PC-3 (cell line): ENCODE data around the gene MAPK12. TPM values are rescaled to one million over a fixed set of nuclear protein-coding genes. Genes with fewer than 3 reads are reported as not detected.

ENCODE experiments used
- ATAC-seq: fragments of 200-7000 bp; cut with Tn5 transposase; 2 replicates; pipeline ENCODE4 v1.9.1; 2020; ENCODE audit warnings: mild to moderate bottlenecking, moderate library complexity
- BruUV-seq: library from RNA; stranded (reverse); fragments of 400-500 nt; replicated peaks from 2 replicates; lab custom pipeline; 2021; lab: Mats Ljungman, UMichigan
- CTCF ChIA-PET: fragments of 300-600 bp; sonication (Branson Sonifier 250); formaldehyde crosslinking; loops from one replicate; lab custom pipeline; 2022; ENCODE audit warnings: antibody characterized with exemption; lab: Charles Lee
- POLR2A ChIA-PET: fragments of 300-600 bp; sonication (Branson Sonifier 250); formaldehyde crosslinking; loops from one replicate; lab custom pipeline; 2022; ENCODE audit warnings: antibody characterized with exemption; ENCODE audit not compliant: unreplicated experiment; lab: Charles Lee
- DNase-seq: peaks from one replicate; pipeline ENCODE4 v3.0.0-alpha.2; 2015
- H2AFZ ChIP-seq: fragments of 300-600 bp; sonication (generic); 2 replicates; pipeline ENCODE4 v1.6.0; 2016; ENCODE audit warnings: antibody characterized with exemption, low read length
- H3F3A ChIP-seq: fragments of 300-600 bp; sonication (generic); one replicate; pipeline ENCODE4 v1.6.0; 2017; ENCODE audit warnings: antibody characterized with exemption, low read length, control low read depth, mild to moderate bottlenecking; ENCODE audit not compliant: unreplicated experiment
- H3K27ac ChIP-seq: fragments of 300-600 bp; sonication (generic); 2 replicates; pipeline ENCODE4 v1.5.1; 2016; ENCODE audit warnings: mild to moderate bottlenecking, low read length
- H3K27me3 ChIP-seq: fragments of 300-600 bp; sonication (generic); 2 replicates; pipeline ENCODE4 v1.6.1; 2016; ENCODE audit warnings: low read length, mixed read lengths
- H3K36me3 ChIP-seq: fragments of 300-600 bp; sonication (generic); 2 replicates; pipeline ENCODE4 v1.6.1; 2016; ENCODE audit warnings: low read depth, mixed run types, low read length, mixed read lengths
- H3K4me1 ChIP-seq: fragments of 300-600 bp; sonication (generic); 2 replicates; pipeline ENCODE4 v1.5.1; 2016; ENCODE audit warnings: low read length; ENCODE audit not compliant: insufficient read depth
- H3K4me2 ChIP-seq: fragments of 300-600 bp; sonication (generic); 2 replicates; pipeline ENCODE4 v1.6.0; 2016; ENCODE audit warnings: low read length
- H3K4me3 ChIP-seq: fragments of 300-600 bp; sonication (generic); 2 replicates; pipeline ENCODE4 v1.5.1; 2016; ENCODE audit warnings: mild to moderate bottlenecking, low read length, mixed read lengths
- H3K79me2 ChIP-seq: fragments of 300-600 bp; sonication (generic); 2 replicates; pipeline ENCODE4 v1.6.1; 2017; ENCODE audit warnings: low read length, mixed read lengths
- H3K9ac ChIP-seq: fragments of 300-600 bp; sonication (generic); 2 replicates; pipeline ENCODE4 v1.6.0; 2016; ENCODE audit warnings: mild to moderate bottlenecking, low read length
- H3K9me2 ChIP-seq: fragments of 300-600 bp; sonication (generic); replicated peaks from 2 replicates; pipeline ENCODE4 v1.6.1; 2016; ENCODE audit warnings: mixed run types, low read length, mixed read lengths
- H3K9me3 ChIP-seq: fragments of 300-600 bp; sonication (generic); 2 replicates; pipeline ENCODE4 v1.6.1; 2016; ENCODE audit warnings: low read length, mixed read lengths
- H4K20me1 ChIP-seq: fragments of 300-600 bp; sonication (generic); 2 replicates; pipeline ENCODE4 v1.6.1; 2016; ENCODE audit warnings: low read length, mixed read lengths
- CTCF ChIP-seq: fragments of 300-600 bp; sonication (generic); conservative IDR thresholded peaks from 2 replicates; pipeline ENCODE4 v1.5.1; 2017; ENCODE audit warnings: antibody characterized with exemption, low read depth, mild to moderate bottlenecking, low read length
- EZH2 ChIP-seq: fragments of 300-600 bp; sonication (generic); IDR thresholded peaks from one replicate; pipeline ENCODE4 v1.6.1; 2017; ENCODE audit warnings: antibody characterized with exemption, mild to moderate bottlenecking, low read length; ENCODE audit not compliant: unreplicated experiment
- EZH2phosphoT487 ChIP-seq: fragments of 300-600 bp; sonication (generic); IDR thresholded peaks from 2 replicates; pipeline ENCODE4 v1.6.1; 2018; ENCODE audit warnings: mild to moderate bottlenecking, antibody characterized with exemption, low read length, borderline replicate concordance
- intact Hi-C: fragments of 100-400 bp; cut with micrococcal nuclease; formaldehyde crosslinking; loops from 2 replicates; pipeline ENCODE4 v1.9.0; 2023
- total RNA-seq: library from RNA; depleted of rRNA; stranded (reverse); fragments of >200 nt; gene quantifications from 2 replicates; pipeline ENCODE4 v1.2.3, GENCODE V29; 2014

The MAPK12 gene
- total RNA-seq, 1 experiment from 2014 or later, result 22.4 TPM

GRCh38 chr22:50220603-50221409 is 40.7 kb downstream of the MAPK12 start:
- Histone ChIP-seq H3K36me3 (peaks cover 3% of the 10 kb centered on the region; the same call in 1 of the 2 replicates), H3K4me1 (no peaks in the 10 kb centered on the region), H3K79me2 (no peaks in the 10 kb centered on the region), H4K20me1 (no peaks in the 10 kb centered on the region), H2AFZ (no peak overlapping the region), H3K27me3 (no peaks in the 10 kb centered on the region), H3K4me2 (no peak overlapping the region), H3K9ac (no peak overlapping the region), H3K27ac (no peak overlapping the region), H3K9me2 (no peaks in the 10 kb centered on the region), H3K4me3 (no peak overlapping the region), H3K9me3 (no peaks in the 10 kb centered on the region), H3F3A (no peaks in the 10 kb centered on the region)
- ATAC-seq (no peak), DNase-seq (no peak)
- intact Hi-C loops, result no loop called here
- TF ChIP-seq EZH2 (no peak), CTCF (no peak), EZH2phosphoT487 (no peak)
- BruUV-seq, result TSS peak; percentile 14
- POLR2A ChIA-PET, result no interaction called here
- CTCF ChIA-PET, result no interaction called here

GRCh38 chr22:50219800-50220602 is 41.5 kb downstream of the MAPK12 start:
- H2AFZ ChIP-seq, result no peak overlapping the region
- TF ChIP-seq CTCF (no peak), EZH2phosphoT487 (no peak), EZH2 (no peak)
- H3K4me1 ChIP-seq, result no peaks in the 10 kb centered on the region
- ChIA-PET POLR2A (no interaction called here), CTCF (no interaction called here)
- DNase-seq (no peak), ATAC-seq (no peak)
- no peaks in the 10 kb centered on the region for H3F3A ChIP-seq
- H3K79me2 ChIP-seq, result no peaks in the 10 kb centered on the region
- no peak overlapping the region for H3K27ac ChIP-seq
- H3K27me3 ChIP-seq, result no peaks in the 10 kb centered on the region
- peaks cover 3% of the 10 kb centered on the region; the same call in 1 of the 2 replicates for H3K36me3 ChIP-seq
- intact Hi-C loops, result no loop called here
- no peak overlapping the region for H3K4me3 ChIP-seq
- no peaks in the 10 kb centered on the region for H3K9me2 ChIP-seq
- H3K9me3 ChIP-seq, result no peaks in the 10 kb centered on the region
- H4K20me1 ChIP-seq, result no peaks in the 10 kb centered on the region
- no peak overlapping the region for H3K4me2 ChIP-seq
- BruUV-seq, result no TSS peak
- H3K9ac ChIP-seq, result no peak overlapping the region
